Mesenteric fat pad (tissue), 1 donor: ENCODE results near the gene VPS26A. TPM values are rescaled to one million over a fixed set of nuclear protein-coding genes. Genes with fewer than 3 reads are reported as not detected.
"Not testable (repeated sequence)": the region's sequence is repeated elsewhere in the genome, so short reads cannot be mapped to it uniquely, and the experiment has no call there.

Source experiments
- DNase-seq: peaks from one replicate; pipeline ENCODE4 v3.0.0-alpha.2; 2020; ENCODE audit warnings: low spot score
- total RNA-seq: library from RNA; stranded (reverse); fragmentation: NEBNext Ultra II Directional; extraction: Animal tissue kit (Norgen Biotek cat#: 25700); gene quantifications from one replicate; pipeline ENCODE4 v1.2.1, GENCODE V29; 2021
- donor health status: DM: yes; HTN: yes; CAD: no.

VPS26A gene
- total RNA-seq, 1 donor from 2014 or later = 63.0 TPM

- DNase-seq = no peak
Measured at GRCh38 chr10:69172241-69172982, 48.4 kb downstream of the VPS26A start.

DNA sequence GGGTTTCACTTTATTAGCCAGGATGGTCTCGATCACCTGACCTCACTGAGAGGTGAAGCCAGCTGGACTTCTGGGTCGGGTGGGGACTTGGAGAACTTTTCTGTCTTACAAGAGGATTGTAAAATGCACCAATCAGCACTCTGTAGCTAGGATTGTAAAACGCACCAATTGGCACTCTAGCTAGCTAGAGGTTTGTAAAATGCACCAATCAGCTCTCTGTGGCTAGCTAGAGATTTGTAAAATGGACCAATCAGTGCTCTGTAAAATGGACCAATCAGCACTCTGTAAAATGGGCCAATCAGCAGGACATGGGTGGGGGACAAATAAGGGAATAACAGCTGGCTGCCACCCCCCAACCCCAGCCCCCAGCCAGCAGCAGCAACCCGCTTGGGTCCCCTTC lies 51.3 kb downstream of the VPS26A start:
- DNase-seq = not testable (repeated sequence)

DNA sequence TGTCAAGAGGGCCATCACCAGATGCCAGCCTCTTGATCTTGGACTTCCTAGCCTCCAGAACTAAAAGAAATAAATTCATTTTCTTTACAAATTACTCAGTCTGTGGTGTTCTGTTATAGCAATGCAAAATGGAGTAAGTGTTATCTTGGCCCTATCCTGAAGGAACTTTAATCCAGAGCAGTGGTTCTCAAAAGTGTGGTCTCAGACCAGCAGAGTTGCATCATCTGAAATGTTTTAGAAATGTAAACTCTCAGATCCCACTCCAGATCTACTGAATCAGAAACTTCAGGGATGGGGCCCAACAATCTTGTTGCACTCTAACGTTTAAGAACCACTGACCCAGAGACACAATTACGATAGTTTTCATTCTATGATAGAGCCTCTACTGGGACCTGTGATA lies 52.8 kb downstream of the VPS26A start:
- no peak for DNase-seq

DNA sequence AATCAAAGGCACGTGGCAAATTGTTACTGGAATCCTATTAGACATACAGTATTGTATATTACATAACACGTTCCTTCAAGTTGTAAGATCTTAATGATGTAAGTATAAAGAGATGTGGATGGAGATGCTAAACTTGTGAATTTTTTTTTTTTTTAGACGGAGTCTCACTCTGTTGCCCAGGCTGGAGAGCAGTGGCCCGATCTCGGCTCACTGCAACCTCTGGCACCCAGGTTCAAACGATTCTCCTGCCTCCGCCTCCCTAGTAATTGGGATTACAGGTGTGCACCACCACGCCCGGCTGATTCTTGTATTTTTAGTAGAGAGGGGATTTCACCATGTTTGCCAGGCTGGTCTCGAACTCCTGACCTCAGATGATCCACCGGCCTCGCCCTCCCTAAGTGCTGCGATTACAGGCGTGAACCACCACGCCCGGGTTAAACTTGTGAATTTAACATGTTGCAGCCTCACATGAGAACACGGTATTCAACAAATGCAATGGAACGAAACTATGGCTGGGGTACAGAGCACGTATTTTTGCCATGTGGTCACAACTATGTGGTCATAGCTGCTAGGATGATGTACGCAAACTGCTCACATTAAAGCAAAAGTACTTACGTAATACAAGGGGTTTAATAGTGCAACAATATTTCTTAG lies 55.2 kb downstream of the VPS26A start:
- no peak for DNase-seq

- peak; percentile 95 for DNase-seq
Measured at GRCh38 chr10:69179743-69180524, 56.0 kb downstream of the VPS26A start, which contains the start of gene SUPV3L1. Gene SUPV3L1, plus strand, starts transcription at chr10:69180234. Its CDS starts 58 bp downstream, at chr10:69180292.

- no peak for DNase-seq
Measured at GRCh38 chr10:69180525-69181204, 56.7 kb downstream of the VPS26A start.

- no peak for DNase-seq
Measured at GRCh38 chr10:69181433-69181832, 57.5 kb downstream of the VPS26A start.

DNA sequence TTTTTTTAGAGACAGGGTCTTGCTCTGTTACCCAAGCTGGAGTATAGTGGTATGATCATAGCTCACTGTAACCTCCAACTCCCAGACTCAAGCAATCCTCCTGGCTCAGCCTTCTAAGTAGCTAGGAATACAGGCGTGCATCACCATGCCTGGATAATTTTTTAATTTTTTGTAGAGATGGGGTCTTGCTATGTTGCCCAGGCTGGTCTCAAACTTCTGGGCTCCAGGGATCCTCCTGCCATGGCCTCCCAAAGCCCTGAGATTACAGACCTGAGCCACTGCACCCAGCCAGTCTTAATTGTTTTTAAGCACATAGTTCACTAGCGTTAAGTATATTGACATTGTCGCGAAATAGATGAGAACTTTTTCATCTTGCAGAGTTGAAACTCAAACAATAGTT lies 58.0 kb downstream of the VPS26A start:
- DNase-seq = no peak

GRCh38 chr10:69186524-69186923 lies 62.5 kb downstream of the VPS26A start:
- DNase-seq = no peak

DNA sequence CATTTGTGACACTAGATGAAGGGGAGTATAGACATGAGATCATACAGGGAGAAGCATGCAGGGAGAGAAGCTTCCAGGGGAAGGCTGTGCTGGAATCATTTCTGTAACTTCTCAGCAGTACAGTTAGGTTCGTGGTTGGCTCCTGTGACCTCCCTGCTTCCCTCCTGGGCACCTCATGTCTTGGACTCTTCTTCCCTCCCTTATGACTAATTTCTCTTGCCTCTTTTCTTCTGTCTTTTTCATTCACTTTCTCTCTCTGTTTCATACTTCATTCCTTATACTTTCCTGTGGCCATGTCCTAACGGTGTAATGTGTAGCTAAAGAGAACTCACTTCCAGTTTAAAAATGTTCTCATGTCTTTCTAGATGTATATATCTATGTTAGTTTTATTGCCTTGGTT lies 77.1 kb downstream of the VPS26A start:
- DNase-seq = no peak

DNA sequence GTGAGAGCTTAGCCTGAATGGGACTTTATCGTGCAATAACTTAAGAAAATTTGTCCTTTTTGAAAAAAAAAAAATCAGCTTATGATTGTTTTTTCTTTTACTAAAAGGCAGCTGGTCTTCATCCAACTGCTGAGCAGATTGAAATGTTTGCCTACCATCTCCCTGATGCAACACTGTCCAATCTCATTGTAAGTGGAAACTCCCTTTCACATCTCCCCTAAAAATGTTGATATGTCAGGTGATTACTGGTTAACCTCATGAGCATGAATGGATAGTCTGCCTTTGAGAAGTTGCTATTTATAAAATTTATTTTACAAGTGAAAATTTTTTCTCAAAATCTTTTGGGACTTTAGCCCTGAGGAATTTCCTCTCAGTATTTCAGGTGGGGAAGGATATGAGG lies 78.4 kb downstream of the VPS26A start:
- no peak for DNase-seq

- DNase-seq = no peak
Measured at GRCh38 chr10:69208761-69209160, 84.8 kb downstream of the VPS26A start.

DNA sequence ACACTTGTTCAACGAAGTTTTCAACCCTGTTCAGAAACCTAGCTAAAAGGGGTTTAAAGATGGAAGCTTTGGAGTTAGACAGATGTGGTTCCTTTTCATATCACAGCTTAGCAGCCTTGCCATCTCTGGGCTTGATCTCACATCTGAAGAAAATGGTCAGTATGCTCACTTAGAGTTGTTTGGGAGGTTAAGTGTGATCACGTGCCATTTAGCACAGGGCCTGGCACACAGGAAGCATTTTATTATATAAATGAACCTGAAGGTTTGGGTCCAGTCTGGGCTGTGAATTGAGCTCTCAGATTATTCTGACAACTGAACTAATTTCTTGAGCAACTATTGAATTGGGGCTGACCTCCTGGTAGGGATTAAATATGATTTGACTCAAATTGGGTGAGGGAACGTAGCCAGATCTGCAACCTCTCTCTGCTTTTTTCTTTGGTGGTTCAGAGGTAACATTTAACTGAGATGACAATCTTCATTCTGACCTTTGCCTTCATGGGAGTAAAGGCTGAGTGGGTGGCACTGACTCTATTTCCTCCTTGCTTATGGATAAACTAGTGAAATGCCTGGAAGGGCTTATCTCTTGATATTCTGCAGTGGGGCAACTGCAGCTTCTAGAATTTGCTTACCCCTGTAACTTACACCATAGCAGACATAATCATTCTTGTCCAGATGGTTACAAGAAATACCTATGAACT lies 86.0 kb downstream of the VPS26A start:
- DNase-seq = no peak

DNA sequence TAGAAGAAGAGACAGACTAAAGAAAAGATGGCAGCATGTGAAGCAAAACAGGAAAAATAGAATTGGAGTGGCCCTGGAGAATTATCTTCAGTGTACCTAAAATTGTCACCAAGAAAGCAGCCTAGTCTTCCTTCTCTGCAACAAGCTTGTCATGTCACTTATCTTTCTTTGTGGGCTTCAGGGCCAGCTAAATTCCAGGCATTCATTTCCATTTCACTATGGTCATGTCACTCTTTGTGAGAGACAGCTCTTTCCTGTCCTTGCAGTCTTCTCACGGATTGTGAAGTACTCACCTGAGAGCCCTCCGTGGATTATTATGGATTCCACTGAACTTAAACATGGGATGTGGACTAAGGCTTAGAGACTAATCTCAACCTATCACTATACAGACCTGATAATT lies 87.1 kb downstream of the VPS26A start:
- DNase-seq = no peak

DNA sequence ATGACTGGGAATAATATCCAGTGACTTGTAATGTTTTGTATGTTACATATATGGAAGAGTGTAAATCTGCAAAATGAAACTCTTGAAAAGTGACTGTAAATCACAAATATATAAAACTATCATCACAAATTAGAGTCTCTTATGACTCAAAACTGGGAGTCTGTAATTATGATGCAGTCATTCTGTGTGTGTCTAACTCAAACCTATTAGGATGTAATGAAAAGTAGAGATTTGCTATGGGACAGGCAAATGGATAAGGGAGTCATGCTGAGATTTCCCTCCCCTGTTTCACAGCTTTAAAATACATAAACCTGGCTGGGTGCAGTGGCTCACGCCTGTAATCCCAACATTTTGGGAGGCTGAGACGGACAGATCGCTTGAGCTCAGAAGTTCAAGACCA lies 87.5 kb downstream of the VPS26A start:
- no peak for DNase-seq

- no peak for DNase-seq
Measured at GRCh38 chr10:69213591-69214311, 89.8 kb downstream of the VPS26A start.

- DNase-seq = no peak
Measured at GRCh38 chr10:69214666-69215131, 90.7 kb downstream of the VPS26A start.

DNA sequence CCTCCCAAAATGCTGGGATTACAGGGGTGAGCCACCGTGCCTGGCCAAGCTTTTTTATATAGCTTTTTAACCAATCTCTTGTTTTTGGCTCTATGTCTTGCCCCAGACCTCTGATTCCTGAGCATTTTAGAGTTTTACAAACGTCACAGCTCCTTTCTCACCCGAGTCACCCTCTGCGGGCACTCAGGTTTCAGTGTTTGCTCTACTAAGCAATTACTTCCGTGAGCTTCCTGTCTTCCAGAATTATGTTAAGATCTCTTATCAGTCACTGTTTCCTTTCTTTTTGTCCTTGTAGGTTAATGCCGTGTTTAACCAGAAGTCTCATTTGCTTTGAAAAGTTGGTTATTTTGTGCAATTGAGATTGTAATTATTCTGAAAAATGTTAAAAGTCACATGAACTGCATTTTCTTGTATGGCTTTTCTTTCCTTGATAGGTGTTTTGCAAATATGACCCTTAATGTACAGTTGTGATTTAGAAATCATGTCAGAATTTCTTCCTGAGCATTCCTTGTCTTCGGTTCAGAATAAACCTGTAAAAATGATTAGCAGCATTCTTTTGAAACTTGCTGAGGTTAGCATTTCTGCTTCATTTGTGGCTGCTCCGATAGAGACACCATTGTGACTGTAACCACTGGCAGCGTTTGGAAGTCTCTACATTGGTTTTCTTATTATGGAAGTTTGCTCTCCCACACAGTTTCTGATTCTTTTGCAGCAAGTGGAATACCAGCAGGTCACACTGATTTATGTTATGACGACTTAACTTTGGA lies 91.6 kb downstream of the VPS26A start:
- DNase-seq = no peak

DNA sequence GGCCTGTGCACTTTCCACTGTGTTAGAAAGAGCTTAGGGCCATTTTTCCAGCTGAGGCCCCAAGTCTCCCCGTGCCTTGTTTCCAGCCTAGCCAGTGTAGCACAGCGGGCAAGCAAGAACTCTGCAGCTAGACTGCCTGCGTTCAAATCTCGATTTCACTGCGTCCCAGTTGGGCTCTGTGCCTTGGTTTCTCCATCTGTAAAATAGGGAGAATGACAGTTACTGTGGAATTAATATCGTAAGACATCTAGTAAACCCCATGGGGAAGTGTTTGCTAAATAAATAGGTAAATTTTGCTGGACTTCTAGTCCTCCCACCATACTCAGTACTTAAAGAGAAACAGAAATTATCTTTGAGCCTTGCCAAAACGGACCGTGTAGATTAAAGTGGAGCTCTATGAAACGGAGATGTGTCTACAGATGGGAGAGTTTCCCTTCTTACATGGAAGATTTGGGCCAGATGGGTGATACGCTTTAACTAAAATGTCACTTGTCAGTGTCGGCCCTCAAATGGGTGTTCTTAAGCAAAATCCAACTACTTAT lies 92.7 kb downstream of the VPS26A start:
- no peak for DNase-seq
